GM18867 (cell line): ENCODE data around the gene KCNK15.

Source experiments
- ATAC-seq: cut with Tn5 transposase; IDR thresholded peaks from one replicate; pipeline ENCODE4 v1.9.1; 2021; ENCODE audit warnings: mild to moderate bottlenecking, moderate library complexity; ENCODE audit not compliant: unreplicated experiment

Gene KCNK15

DNA sequence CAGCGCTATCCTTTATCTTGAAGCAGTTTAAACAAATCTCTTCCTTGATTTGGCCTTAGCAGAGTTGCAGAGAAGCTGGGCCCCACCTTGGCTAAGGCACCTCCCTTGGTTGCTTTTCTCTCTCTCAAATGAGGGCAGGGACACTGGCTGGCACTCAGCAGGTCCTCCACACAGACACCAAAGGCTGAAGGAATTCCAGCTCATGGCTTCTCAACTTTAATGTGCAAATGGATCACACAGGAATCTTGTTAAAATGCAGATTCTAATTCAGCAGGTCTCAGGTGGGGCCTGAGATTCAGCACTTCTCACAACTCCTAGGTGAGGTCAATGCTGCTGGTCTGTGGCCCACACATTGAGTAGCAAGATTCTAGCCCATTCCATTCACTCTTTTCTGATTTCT is 39.0 kb downstream of the KCNK15 start:
- ATAC-seq = no peak

DNA sequence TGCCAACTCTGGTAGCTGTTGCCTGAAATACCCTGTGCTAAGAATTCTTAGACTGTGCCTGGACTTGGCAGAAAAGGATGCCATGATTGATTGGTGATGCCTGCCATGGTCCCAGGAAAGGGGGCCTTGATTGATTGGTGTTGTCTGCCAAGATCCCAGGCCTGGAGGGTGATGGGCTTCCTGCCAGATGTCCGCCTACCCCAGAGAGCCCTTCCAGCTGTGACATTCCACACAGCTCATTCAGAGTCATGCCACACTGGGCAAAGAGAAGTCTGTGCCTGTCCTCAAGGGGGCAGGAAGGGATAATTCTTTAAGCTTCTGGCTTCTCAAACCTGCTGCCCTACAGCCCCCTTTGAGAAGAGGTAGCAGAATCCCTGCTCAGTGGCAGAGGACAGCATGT is 40.1 kb downstream of the KCNK15 start:
- ATAC-seq = no peak

DNA sequence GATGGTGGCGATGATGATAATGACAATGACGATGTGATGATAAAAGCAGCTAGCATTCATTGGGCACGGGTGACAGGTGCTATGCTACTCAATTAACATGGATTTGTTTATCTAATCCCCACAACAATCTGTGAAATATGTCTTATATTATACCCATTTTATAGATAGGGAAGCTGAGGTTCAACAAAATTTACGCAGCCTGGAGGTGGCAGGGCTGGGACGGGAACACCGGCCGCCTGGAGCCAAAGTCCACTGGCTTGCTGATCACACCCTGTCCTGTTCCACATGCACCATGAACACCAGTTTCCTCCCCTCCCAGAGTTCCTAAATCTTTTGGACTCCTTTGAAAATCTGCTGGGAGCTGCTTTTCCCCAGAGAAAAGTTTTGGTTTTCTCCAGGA is 41.6 kb downstream of the KCNK15 start:
- ATAC-seq = no peak

DNA sequence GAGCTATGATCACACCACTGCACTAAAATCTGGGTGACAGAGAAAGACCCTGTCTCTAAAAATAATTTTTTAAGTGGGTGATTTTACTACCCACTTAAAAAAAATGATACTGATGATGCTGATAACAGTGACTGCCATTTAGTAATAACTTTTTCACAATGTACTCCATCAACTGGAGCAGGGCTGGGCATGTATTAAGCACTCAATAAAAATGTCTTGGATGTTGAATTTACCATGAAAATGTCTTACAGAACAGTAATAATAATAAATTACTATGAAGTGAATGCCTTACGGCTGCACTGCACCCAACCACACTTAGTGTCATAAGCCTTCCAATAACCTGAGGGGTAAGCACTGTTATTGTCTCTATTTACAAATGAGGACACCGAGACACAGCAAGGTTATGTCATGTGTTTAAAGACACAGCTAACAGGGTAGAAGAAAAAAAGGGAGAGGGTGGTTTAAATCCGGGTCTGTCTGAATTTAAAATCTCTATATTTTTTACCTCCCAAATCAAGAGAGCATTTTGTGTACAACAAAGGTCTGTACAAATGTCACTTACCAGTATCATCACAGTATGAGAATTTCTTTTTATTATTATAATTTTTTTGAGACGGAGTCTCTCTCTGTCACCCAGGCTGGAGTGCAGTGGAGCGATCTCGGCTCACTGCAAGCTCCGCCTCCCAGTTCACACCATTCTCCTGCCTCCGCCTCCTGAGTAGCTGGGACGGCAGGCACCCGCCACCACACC is 43.2 kb downstream of the KCNK15 start:
- no peak for ATAC-seq

DNA sequence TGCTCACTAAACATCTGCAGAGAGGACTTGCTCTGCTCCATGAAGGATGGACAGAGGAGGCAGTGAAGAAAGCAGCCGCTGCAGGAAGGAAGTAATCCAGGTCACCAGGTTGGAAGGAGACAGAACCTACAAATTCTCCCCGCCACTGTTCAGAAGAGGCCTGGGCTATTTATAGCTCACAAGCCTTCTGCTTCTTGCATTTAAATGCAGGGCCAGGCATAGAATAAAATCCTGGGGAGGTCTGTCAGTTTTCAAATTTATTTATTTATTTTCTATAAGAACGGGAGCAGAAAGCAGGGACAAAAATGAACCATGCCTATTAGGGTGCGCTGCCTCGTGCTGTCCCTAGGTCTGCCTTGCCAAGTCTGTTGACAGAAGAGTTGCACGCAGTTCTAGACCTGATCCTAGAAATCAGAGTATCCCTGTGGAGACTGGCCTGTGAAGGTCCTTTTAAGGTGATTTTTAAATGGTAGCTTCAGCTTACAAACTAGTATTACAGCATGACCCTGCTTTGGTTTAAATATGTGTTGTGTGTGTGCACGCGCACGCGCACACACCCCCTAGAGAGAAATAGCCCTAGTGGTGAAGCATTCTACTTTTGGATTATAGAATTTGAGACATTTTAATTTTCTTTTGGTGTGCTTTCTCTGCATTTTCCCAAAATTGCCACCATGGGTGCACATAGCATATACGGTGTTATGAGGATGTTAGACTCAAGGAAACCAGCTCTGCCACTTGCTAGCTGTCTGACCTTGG is 45.2 kb downstream of the KCNK15 start:
- no peak for ATAC-seq

DNA sequence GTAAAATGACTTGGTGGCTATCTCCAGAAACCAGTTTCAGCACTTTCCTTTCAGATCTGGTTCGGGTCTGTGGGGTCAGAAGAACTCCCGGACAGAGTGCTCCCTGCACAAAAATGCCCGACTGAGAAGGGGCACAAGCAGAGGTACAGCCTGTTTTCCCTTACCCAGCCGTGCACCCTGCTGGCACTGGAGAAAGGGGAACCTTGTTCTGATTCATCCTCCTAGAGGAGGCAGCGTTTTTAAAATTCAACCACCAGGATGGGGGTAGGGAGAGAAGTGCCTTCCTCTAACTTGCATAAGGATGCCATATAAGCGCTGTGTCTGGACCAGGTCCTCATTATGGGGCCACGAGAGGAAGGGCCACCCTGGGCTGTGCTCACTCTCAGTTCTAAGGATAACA is 47.1 kb downstream of the KCNK15 start:
- ATAC-seq = no peak

DNA sequence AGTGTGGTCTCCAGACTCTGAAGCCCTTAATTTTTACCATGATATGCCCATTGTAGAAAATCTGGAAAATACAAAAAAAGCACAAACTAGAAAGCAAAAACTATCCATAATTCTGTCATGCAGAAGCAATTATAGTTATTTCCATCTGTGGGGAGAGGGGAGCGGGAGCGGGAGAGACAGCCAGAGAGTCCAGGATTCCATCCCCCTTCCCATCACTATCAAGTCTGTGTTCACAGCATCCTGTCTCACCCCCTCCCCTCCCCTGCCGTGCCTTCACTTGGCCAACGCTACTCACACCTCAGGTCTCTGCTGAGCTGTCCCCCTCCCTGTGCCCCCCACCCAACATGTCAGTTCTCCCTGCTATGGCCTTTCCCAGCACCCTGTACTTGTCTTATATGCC is 50.2 kb downstream of the KCNK15 start:
- ATAC-seq = no peak

DNA sequence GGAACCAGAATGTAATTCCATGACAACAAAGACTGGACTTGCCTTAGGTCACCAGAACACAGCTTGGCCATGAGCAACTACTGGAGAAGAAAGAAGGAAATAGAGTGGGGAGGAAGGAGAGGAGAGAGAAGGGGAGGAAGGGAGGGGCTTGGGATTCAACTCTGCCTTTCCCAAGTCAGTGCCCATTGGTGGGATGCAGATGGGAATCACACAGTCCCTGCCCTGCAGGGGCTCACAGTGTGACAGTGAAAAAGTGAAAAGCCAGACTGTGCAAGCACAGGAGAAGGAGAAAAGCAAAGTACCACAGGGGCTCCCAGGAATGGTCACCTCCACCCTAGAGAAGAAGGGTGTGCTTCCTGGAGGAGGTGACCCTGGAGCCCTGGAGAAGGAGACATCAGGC is 50.6 kb downstream of the KCNK15 start:
- no peak for ATAC-seq

DNA sequence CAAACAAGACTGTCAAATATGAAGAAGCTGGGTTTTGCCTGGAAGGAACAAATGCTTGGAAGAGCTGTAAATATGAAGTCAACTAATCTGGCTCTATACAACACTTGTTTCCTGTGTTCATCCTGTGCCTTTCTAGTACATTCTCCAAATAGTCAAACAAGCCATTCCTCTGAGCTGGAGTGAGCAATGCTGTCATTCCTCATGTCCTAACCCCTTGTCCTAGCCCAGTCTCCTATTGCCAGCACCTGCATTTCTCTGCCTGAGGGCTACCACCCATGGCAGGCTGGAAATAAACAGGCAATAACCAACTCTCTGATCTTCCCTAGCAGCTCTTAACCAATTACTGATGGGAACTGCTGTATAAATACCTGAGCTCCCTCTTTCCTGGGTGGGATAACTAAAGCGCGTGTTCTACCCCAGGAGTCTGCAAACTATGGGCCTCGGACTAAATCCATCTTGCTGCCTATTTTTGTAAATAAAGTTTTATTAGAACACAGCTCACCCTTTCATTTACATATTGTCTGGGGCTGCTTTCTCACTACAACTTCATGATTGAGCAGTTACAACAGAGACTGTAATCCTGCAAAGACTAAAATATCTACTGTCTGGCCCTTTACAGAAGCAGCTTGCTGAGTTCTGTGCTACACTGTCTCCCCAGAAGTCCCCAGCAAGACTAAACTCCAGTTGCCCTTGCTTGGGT is 51.2 kb downstream of the KCNK15 start:
- ATAC-seq = no peak

DNA sequence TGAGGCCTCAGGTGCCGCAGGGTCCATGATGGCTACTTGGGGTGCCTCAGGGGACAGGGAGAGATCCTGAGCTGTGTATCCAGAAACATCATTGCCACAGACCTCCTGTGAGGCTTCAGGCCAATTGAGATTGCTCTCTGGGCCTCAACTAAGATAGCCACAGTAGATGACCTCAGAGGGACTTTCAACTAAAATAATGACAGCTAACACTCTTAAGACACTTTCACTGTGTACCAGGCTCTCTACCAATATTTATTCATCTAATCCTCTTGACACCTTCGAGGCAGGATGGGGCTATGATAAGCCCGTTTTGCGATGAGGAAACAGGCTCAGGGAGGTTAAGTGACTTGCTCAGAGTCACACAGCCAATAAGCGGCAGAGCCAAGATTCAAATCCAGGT is 54.0 kb downstream of the KCNK15 start:
- ATAC-seq = no peak

DNA sequence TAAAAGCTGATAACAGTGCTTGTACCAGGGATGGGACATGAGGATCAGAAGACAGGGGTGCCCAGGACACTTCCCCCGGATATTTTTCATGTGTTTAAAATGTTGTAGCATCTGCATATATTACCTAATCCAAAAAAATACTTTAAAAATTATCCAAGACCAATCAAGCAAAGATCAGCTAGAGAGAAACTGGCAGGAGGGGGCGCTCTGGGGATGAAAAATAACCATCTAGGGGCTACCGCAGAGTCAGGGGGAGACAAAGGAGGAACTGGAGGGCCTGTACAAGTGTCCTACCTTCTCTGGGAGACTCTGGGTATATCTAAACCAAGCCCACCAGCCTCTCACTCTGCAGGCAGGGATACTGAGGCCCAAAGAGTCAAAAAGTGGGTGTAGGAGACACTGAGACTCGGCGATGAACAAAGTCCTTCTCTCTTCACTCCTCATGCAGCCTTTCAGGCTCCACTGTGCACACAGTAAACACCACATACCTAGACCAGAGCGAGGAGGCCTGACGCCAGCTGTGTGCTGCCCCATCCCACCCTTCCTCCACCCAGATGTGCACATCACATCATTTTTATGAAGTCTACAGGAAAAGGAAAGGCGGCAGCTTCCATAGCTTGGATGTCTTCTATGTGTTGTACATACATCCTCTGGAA is 54.9 kb downstream of the KCNK15 start:
- ATAC-seq = no peak
